PC-9 (cell line): ENCODE data around the gene SLC9A9. TPM values are rescaled to one million over a fixed set of nuclear protein-coding genes. Genes with fewer than 3 reads are reported as not detected.

ENCODE experiments used
- BruUV-seq: library from RNA; stranded (reverse); fragments of 400-500 nt; replicated peaks from 2 replicates; lab custom pipeline; 2021; lab: Mats Ljungman, UMichigan
- CTCF ChIA-PET: fragments of 300-600 bp; sonication (Branson Sonifier 250); formaldehyde crosslinking; loops from one replicate; lab custom pipeline; 2022; ENCODE audit warnings: antibody characterized with exemption; lab: Charles Lee
- POLR2A ChIA-PET: fragments of 300-600 bp; sonication (Branson Sonifier 250); formaldehyde crosslinking; loops from one replicate; lab custom pipeline; 2022; ENCODE audit warnings: antibody characterized with exemption; ENCODE audit not compliant: unreplicated experiment; lab: Charles Lee
- DNase-seq, 2 experiments: peaks; one replicate each; pipeline versions ENCODE4 v3.0.0 to v3.0.0-alpha.2; 2015 to 2022; ENCODE audit warnings: mixed read lengths in 1 of 2
- H2AFZ ChIP-seq: fragments of 200-600 bp; sonication (generic); 2 replicates; pipeline ENCODE4 v1.8.1; 2017; ENCODE audit warnings: antibody characterized with exemption
- H3F3A ChIP-seq: fragments of 200-600 bp; sonication (generic); 2 replicates; pipeline ENCODE4 v1.8.1; 2017; ENCODE audit warnings: antibody characterized with exemption, mild to moderate bottlenecking, low read depth; ENCODE audit not compliant: insufficient read depth
- H3K27ac ChIP-seq: fragments of 200-600 bp; sonication (generic); 2 replicates; pipeline ENCODE4 v1.6.1; 2016; ENCODE audit warnings: mixed run types
- H3K27me3 ChIP-seq: fragments of 200-600 bp; sonication (generic); 2 replicates; pipeline ENCODE4 v1.6.1; 2016; ENCODE audit warnings: low read depth, mixed run types; ENCODE audit not compliant: insufficient read depth
- H3K36me3 ChIP-seq: fragments of 200-600 bp; sonication (generic); 2 replicates; pipeline ENCODE4 v1.6.1; 2016; ENCODE audit warnings: low read depth, mixed run types
- H3K4me1 ChIP-seq: fragments of 200-600 bp; sonication (generic); replicated peaks from 2 replicates; pipeline ENCODE4 v1.6.1; 2016; ENCODE audit warnings: mixed run types; ENCODE audit not compliant: insufficient read depth
- H3K4me2 ChIP-seq: fragments of 200-600 bp; sonication (generic); 2 replicates; pipeline ENCODE4 v1.6.1; 2017; ENCODE audit warnings: mixed run types
- H3K4me3 ChIP-seq: fragments of 200-600 bp; sonication (generic); 2 replicates; pipeline ENCODE4 v1.6.1; 2016; ENCODE audit warnings: mixed run types
- H3K79me2 ChIP-seq: fragments of 200-600 bp; sonication (generic); 2 replicates; pipeline ENCODE4 v1.6.1; 2017; ENCODE audit warnings: low read depth, mixed run types
- H3K9me2 ChIP-seq: fragments of 200-600 bp; sonication (generic); 2 replicates; pipeline ENCODE4 v1.8.1; 2017; ENCODE audit warnings: mild to moderate bottlenecking; ENCODE audit not compliant: insufficient read depth
- H3K9me3 ChIP-seq: fragments of 200-600 bp; sonication (generic); 2 replicates; pipeline ENCODE4 v1.8.1; 2016; ENCODE audit warnings: low read depth; ENCODE audit not compliant: insufficient read depth
- H4K20me1 ChIP-seq: fragments of 200-600 bp; sonication (generic); 2 replicates; pipeline ENCODE4 v1.8.1; 2017; ENCODE audit not compliant: insufficient read depth
- CTCF ChIP-seq: fragments of 200-600 bp; sonication (generic); conservative IDR thresholded peaks from 2 replicates; pipeline ENCODE4 v1.6.1; 2017; ENCODE audit warnings: mixed run types, antibody characterized with exemption, mild to moderate bottlenecking, moderate library complexity
- EZH2 ChIP-seq: fragments of 200-600 bp; sonication (generic); IDR thresholded peaks from 2 replicates; pipeline ENCODE4 v1.8.0; 2017; ENCODE audit warnings: antibody characterized with exemption, low read depth
- intact Hi-C: fragments of 100-400 bp; cut with micrococcal nuclease; formaldehyde crosslinking; loops from one replicate; pipeline ENCODE4 v1.10.0; 2022; ENCODE audit not compliant: unreplicated experiment
- total RNA-seq: library from RNA; stranded (reverse); gene quantifications from 2 replicates; pipeline ENCODE4 v1.2.3, GENCODE V29; 2021

Gene SLC9A9
- total RNA-seq, 1 experiment from 2014 or later = 1.7 TPM

- BruUV-seq = no TSS peak
- H3F3A ChIP-seq = 0 out of 2 replicates have a peak, but pooled peaks cover 5% of the 10 kb centered on the region
- H2AFZ ChIP-seq = no peak overlapping the region
- ChIA-PET POLR2A (no interaction called here), CTCF (no interaction called here)
- no peaks in the 10 kb centered on the region for H3K9me3 ChIP-seq
- no peak for DNase-seq
- H3K27me3 ChIP-seq = no peaks in the 10 kb centered on the region
- H3K27ac ChIP-seq = no peak overlapping the region
- H3K9me2 ChIP-seq = no peaks in the 10 kb centered on the region; the same call in 1 of the 2 replicates
- H3K4me1 ChIP-seq = peaks cover 11% of the 10 kb centered on the region; the same call in 1 of the 2 replicates
- TF ChIP-seq EZH2 (no peak), CTCF (no peak)
- H4K20me1 ChIP-seq = no peaks in the 10 kb centered on the region
- intact Hi-C loops = no loop called here
- no peak overlapping the region for H3K4me2 ChIP-seq
- H3K36me3 ChIP-seq = no peaks in the 10 kb centered on the region
- H3K4me3 ChIP-seq = no peak overlapping the region
- H3K79me2 ChIP-seq = no peaks in the 10 kb centered on the region
These were observed 420.6 kb downstream of the SLC9A9 start for GRCh38 chr3:143427631-143428030.

GRCh38 chr3:143424874-143425273 lies 423.4 kb downstream of the SLC9A9 start:
- H3K27ac ChIP-seq = no peak overlapping the region
- no peaks in the 10 kb centered on the region for H3K36me3 ChIP-seq
- no peak for DNase-seq
- TF ChIP-seq EZH2 (no peak), CTCF (no peak)
- H3K27me3 ChIP-seq = no peaks in the 10 kb centered on the region
- BruUV-seq = no TSS peak
- no peak overlapping the region for H3K4me3 ChIP-seq
- H3K9me3 ChIP-seq = 0 out of 2 replicates have a peak, but pooled peaks cover 4% of the 10 kb centered on the region
- no peaks in the 10 kb centered on the region for H3K9me2 ChIP-seq
- CTCF ChIA-PET = no interaction called here
- H3K4me1 ChIP-seq = peaks cover 3% of the 10 kb centered on the region; the same call in 1 of the 2 replicates
- no peaks in the 10 kb centered on the region for H4K20me1 ChIP-seq
- H3F3A ChIP-seq = 0 out of 2 replicates have a peak, but pooled peaks cover 3% of the 10 kb centered on the region
- no peak overlapping the region for H2AFZ ChIP-seq
- H3K4me2 ChIP-seq = no peak overlapping the region
- intact Hi-C loops = no loop called here
- POLR2A ChIA-PET = no interaction called here
- H3K79me2 ChIP-seq = no peaks in the 10 kb centered on the region

GRCh38 chr3:143421556-143421955 lies 426.7 kb downstream of the SLC9A9 start:
- Histone ChIP-seq H3K36me3 (no peaks in the 10 kb centered on the region), H3K79me2 (no peaks in the 10 kb centered on the region), H3K4me3 (no peak overlapping the region), H3K27me3 (no peaks in the 10 kb centered on the region), H3K9me3 (0 out of 2 replicates have a peak, but pooled peaks cover 4% of the 10 kb centered on the region), H3K27ac (no peak overlapping the region), H3K4me1 (no peaks in the 10 kb centered on the region), H2AFZ (no peak overlapping the region), H3K4me2 (no peak overlapping the region), H4K20me1 (no peaks in the 10 kb centered on the region), H3F3A (no peaks in the 10 kb centered on the region), H3K9me2 (no peaks in the 10 kb centered on the region)
- no peak for DNase-seq
- no TSS peak for BruUV-seq
- ChIA-PET CTCF (no interaction called here), POLR2A (no interaction called here)
- intact Hi-C loops = no loop called here
- TF ChIP-seq CTCF = no peak
- TF ChIP-seq EZH2 = no peak
